IPS DF 6.9 (cell line): Measurements from ENCODE around the gene TIAM1.

Experiments used
- DNase-seq: peaks from one replicate; pipeline ENCODE4 v3.0.0-alpha.2; 2013; ENCODE audit warnings: low read depth, low spot score
- H3K27ac ChIP-seq: one replicate; pipeline ENCODE4 v1.5.1; 2013; ENCODE audit warnings: low read length, control low read depth
- H3K27me3 ChIP-seq: 2 replicates; pipeline ENCODE4 v1.6.1; 2013; ENCODE audit warnings: mild to moderate bottlenecking, low read length; ENCODE audit not compliant: control insufficient read depth, insufficient read depth
- H3K36me3 ChIP-seq: 2 replicates; pipeline ENCODE4 v1.6.1; 2013; ENCODE audit warnings: low read length; ENCODE audit not compliant: control insufficient read depth, insufficient read depth
- H3K4me1 ChIP-seq: 2 replicates; pipeline ENCODE4 v1.6.1; 2013; ENCODE audit warnings: low read length; ENCODE audit not compliant: control insufficient read depth, insufficient read depth
- H3K4me3 ChIP-seq: 2 replicates; pipeline ENCODE4 v1.5.1; 2013; ENCODE audit warnings: mild to moderate bottlenecking, low read length
- H3K9me3 ChIP-seq: 2 replicates; pipeline ENCODE4 v1.6.1; 2013; ENCODE audit warnings: low read length, inconsistent platforms; ENCODE audit not compliant: control insufficient read depth, insufficient read depth
- whole genome bisulfite sequencing: extraction: QIAGEN DNeasy Blood & Tissue Kit; methylation state at CpG from one replicate; pipeline ENCODE4 v1.1.7; 2013; ENCODE audit warnings: mixed read lengths, missing lambda C conversion rate; ENCODE audit not compliant: insufficient read length, insufficient coverage; 5-methylcytosine and 5-hydroxymethylcytosine counted together

TIAM1 gene

DNA sequence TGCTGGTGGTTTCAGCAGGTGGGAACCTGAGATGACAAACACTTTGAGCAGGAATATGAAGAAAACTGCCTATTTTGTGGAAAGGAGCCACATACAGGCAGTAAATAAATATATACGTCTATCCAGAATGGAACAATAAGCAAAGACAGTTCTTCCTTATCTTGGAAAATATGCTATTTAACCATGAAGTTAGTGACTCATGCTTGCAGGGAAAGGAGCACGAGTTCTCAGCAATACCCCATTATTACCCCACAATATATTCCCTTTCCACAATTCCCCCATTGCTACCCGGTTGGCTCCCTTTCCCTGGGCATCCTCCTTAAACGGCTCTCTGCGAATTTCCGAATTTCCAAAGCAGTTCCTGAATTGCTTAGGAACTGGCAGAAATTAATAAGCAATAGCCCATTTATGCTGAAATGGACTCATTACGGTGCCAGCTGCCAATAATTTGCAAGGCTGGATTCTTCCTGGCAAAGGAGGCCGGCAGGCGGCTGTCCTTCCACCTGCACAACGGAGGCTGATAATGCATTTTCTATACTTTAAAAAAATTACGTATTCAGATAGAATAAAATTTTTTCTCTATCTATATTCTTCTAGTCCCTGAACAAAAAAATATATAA, 65.4 kb downstream of the TIAM1 start:
- no peaks in the 10 kb centered on the region for H3K36me3 ChIP-seq
- no CpG with 5 or more reads among the region's 11 CpGs for WGBS
- no peaks in the 10 kb centered on the region for H3K4me1 ChIP-seq
- no peak overlapping the region for H3K27ac ChIP-seq
- DNase-seq: no peak
- H3K4me3 ChIP-seq: no peak overlapping the region
- no peaks in the 10 kb centered on the region for H3K9me3 ChIP-seq
- no peaks in the 10 kb centered on the region for H3K27me3 ChIP-seq

DNA sequence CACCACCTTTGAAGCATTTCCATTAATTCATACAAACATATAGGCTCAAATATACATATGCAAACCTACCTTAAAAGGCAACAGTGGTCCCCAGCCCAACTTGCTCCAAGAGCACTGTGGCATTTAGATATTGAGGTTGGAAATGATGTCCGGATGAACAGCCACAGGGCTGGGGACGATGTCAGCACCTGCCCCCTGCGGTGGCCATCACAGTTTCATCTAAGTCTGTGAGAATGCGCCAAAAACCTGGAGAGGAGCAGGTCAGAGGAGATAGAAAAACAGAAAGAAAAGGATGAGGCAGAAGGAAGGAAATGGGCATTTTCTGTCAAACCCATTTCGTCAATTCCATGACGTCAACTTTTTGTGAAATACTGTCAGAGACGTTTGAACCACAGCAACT, 67.4 kb downstream of the TIAM1 start:
- Histone ChIP-seq H3K27ac (no peak overlapping the region), H3K9me3 (no peaks in the 10 kb centered on the region), H3K4me1 (no peaks in the 10 kb centered on the region), H3K4me3 (no peak overlapping the region), H3K27me3 (no peaks in the 10 kb centered on the region), H3K36me3 (no peaks in the 10 kb centered on the region)
- no peak for DNase-seq
- WGBS: no CpG with 5 or more reads among the region's 7 CpGs

DNA sequence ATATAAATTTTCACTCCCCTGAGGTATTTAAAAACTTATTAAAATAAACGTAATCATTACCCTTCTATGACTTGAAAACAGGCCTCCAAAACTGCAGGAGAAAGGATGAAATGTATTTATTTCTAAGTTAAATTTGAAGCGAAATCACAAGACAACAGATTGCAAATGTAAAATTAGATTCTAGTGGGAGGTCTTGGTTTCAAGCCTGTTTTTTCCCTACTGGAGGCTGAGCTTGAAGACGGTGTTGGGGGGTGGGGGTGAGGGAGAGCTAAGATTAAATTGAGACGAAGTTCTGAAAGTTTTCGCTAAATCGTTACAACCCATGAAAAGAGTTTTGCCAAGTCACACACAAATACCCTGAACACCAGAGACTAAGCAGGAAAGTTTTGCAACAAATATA, 68.2 kb downstream of the TIAM1 start:
- no peak for DNase-seq
- no peak overlapping the region for H3K27ac ChIP-seq
- no peaks in the 10 kb centered on the region for H3K4me1 ChIP-seq
- H3K36me3 ChIP-seq: no peaks in the 10 kb centered on the region
- no peak overlapping the region for H3K4me3 ChIP-seq
- H3K9me3 ChIP-seq: no peaks in the 10 kb centered on the region
- no CpG with 5 or more reads among the region's 6 CpGs for WGBS
- no peaks in the 10 kb centered on the region for H3K27me3 ChIP-seq

DNA sequence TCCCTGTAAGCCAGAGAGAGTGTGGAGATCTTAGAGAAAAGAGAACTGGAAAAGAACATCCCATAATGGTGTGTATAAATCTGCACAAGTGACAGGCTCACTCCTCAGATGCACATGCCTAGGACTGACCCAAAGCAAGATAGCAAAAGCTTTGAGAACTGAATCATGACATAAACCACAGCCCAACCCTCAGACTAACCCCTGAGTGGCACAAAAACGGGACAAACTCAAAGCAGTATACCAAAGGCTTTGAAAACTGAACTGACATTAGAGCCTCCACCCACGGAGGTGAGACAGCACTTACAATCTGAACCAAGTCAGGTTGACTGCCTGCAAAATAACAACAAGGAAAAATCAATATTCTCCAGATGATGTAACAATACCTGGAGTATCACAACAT, 70.8 kb downstream of the TIAM1 start:
- no peaks in the 10 kb centered on the region for H3K9me3 ChIP-seq
- H3K4me3 ChIP-seq: no peak overlapping the region
- H3K36me3 ChIP-seq: no peaks in the 10 kb centered on the region
- no peak overlapping the region for H3K27ac ChIP-seq
- WGBS: no CpG with 5 or more reads among the region's 2 CpGs
- H3K4me1 ChIP-seq: no peaks in the 10 kb centered on the region
- no peaks in the 10 kb centered on the region for H3K27me3 ChIP-seq
- DNase-seq: no peak

DNA sequence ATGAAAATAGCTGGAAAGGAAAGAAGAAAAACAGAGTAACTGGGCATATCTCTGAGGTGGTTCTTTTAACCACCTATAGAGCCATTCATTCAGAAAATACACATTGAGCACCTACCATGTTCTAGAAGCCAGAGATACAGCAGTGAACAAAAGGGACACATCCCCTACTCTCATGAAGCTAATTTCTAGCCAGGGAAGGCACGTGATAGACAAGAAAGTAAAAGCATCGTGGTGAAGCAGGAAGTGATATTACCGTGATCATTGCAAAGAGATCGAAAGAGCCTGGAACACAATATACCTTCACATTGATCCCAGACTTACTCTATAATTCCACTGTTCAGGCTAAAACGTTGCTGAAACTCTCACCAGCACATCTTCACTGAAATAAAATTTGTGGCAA, 76.0 kb downstream of the TIAM1 start:
- Histone ChIP-seq H3K9me3 (no peaks in the 10 kb centered on the region), H3K27me3 (no peaks in the 10 kb centered on the region), H3K4me3 (no peak overlapping the region), H3K4me1 (no peaks in the 10 kb centered on the region), H3K27ac (no peak overlapping the region), H3K36me3 (no peaks in the 10 kb centered on the region; the same call in 1 of the 2 replicates)
- DNase-seq: no peak
- WGBS: no CpG with 5 or more reads among the region's 5 CpGs

DNA sequence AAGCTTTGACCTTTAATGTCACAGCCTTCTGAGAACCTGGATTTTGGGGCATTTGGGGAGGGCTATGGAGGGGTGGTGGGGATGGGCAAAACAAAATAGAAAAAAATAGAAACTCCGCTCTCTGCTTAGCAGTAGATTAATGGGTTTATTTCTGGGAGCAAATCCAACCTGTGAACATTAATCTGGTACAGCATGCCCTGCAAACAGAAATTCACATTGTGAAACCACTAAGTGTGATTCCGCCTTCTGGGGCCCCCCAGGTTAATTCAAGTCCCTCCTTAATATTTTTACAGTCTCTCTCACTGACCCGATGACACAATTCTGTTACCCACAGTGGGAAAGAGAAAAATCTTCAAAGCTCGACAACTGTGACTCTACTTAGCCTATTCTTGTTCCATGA, 76.4 kb downstream of the TIAM1 start:
- Histone ChIP-seq H3K9me3 (no peaks in the 10 kb centered on the region), H3K27me3 (no peaks in the 10 kb centered on the region), H3K36me3 (no peaks in the 10 kb centered on the region; the same call in 1 of the 2 replicates), H3K4me1 (no peaks in the 10 kb centered on the region), H3K4me3 (no peak overlapping the region), H3K27ac (no peak overlapping the region)
- no peak for DNase-seq
- WGBS: no CpG with 5 or more reads among the region's 4 CpGs

DNA sequence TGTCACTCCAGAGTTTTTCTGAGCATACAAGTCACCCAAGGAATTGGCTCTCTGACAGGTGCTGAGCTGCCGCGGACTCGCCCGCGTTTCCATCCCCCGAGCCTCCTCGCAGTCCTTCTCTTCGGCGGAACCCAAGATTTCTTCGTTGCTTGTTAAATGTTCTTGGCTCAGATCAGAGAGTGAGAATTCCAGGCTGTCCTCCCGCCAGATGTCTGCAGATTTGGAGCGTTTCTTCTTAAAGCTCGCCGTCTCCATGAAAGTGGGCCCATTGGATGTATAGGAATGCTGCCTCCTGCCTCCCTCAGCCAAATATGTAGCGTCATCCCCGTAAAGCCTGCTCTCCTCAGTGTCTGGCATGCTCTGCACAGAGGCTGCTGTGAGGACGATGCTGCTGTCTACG, 77.8 kb downstream of the TIAM1 start:
- WGBS: no CpG with 5 or more reads among the region's 18 CpGs
- Histone ChIP-seq H3K4me3 (no peak overlapping the region), H3K36me3 (no peaks in the 10 kb centered on the region; the same call in 1 of the 2 replicates), H3K27me3 (no peaks in the 10 kb centered on the region), H3K9me3 (no peaks in the 10 kb centered on the region), H3K4me1 (no peaks in the 10 kb centered on the region), H3K27ac (no peak overlapping the region)
- no peak for DNase-seq

DNA sequence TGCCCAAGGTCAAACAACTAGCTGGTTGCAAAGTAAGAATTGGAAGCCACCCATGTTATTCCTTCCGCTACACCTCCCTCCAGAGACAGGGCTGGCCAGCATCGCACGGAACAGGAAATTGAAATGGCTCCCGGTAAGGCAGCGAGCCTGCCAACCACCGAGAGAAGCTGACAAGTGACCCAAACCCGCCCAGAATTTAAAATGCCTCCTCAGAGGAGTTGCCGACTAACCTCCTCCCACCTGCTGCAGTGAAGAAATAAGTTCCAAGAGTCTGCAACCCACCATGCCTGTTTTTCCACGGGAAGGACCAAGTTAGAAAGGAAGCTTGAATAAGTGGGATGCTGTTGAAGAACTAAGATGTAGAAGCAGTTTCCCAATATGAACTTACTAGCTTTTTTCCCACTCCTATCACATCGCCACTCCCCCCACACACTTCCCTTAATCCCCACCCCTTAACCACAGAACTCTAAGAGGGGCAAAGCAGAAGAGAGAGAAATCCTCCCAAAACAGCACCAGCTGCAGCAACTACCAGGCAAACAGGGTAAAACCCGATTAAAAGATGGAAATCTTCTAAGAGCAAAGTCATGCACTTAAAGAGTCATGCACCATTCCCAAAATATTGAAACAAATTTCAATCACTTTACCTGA, 78.6 kb downstream of the TIAM1 start:
- Histone ChIP-seq H3K27ac (no peak overlapping the region), H3K4me3 (no peak overlapping the region), H3K4me1 (no peaks in the 10 kb centered on the region), H3K9me3 (no peaks in the 10 kb centered on the region), H3K27me3 (no peaks in the 10 kb centered on the region), H3K36me3 (no peaks in the 10 kb centered on the region; the same call in 1 of the 2 replicates)
- WGBS: no CpG with 5 or more reads among the region's 11 CpGs
- no peak for DNase-seq

DNA sequence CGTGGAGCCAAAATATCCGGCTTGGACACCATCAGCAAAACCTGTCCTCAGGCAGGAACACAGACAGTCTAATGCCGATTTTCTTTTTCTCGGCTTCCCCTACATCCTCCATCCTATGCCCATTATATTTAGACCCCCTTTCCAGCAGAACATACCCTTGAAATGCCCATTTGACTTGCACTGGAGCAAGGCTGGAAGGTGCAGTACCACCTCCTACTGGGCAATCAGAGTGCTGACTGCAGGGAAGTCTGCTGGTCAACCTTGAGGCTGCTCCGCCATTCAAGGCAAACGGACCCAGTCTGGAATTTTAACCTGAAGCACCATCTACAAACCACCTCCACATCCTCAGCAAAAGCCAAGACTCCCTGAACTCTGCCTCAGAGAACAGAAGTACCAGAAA, 79.5 kb downstream of the TIAM1 start:
- no peaks in the 10 kb centered on the region; the same call in 1 of the 2 replicates for H3K36me3 ChIP-seq
- no CpG with 5 or more reads among the region's 6 CpGs for WGBS
- DNase-seq: no peak

DNA sequence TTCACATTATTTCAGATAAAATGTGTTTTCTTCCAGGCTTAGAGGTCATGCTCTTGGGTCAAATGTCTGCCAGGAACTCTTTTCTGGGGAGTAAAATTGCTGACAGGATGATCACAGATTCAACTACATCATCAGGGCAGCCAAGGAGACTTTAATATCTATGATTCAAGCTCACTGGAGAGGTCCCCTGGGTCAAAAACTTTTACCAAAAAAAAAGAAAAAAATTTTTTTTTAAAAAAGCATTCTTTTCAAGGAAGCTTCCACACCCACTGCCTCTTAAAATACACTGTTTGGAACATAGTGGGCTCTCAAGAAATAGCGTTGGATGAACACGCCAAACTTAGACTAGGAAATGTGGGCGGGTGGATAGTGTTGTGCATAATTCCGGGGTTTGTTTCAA, 81.3 kb downstream of the TIAM1 start:
- Histone ChIP-seq H3K4me1 (0 out of 2 replicates have a peak, but pooled peaks cover 2% of the 10 kb centered on the region), H3K9me3 (no peaks in the 10 kb centered on the region), H3K4me3 (no peak overlapping the region), H3K27ac (no peak overlapping the region), H3K36me3 (no peaks in the 10 kb centered on the region; the same call in 1 of the 2 replicates), H3K27me3 (no peaks in the 10 kb centered on the region)
- no peak for DNase-seq
- WGBS: no CpG with 5 or more reads among the region's 4 CpGs

More for the DNA sequence above, 79.5 kb downstream of the TIAM1 start:
- H3K27ac ChIP-seq: no peak overlapping the region
- H3K4me1 ChIP-seq: no peaks in the 10 kb centered on the region
- H3K9me3 ChIP-seq: no peaks in the 10 kb centered on the region
- H3K27me3 ChIP-seq: no peaks in the 10 kb centered on the region
- no peak overlapping the region for H3K4me3 ChIP-seq

DNA sequence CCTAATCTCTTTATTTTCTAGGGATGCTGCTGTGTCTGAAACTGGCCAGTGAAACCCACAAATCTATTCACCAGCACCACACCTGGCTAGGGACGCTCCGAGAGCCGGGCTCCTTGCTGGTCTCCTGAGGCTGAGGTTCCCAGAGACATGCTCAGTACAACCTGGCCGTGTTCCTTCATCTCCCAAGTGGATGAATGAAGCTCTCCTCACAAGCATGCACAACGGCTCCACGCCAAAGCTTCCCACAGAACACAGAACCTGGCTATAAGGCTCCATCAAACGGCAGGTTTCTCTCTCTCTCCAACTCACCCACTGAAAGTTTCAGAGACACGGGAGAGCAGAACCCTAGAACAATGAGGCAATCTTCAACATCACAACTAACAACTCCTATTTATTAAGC, 82.3 kb downstream of the TIAM1 start:
- Histone ChIP-seq H3K4me1 (0 out of 2 replicates have a peak, but pooled peaks cover 2% of the 10 kb centered on the region), H3K36me3 (no peaks in the 10 kb centered on the region; the same call in 1 of the 2 replicates), H3K27me3 (no peaks in the 10 kb centered on the region), H3K9me3 (no peaks in the 10 kb centered on the region), H3K4me3 (no peak overlapping the region), H3K27ac (no peak overlapping the region)
- no peak for DNase-seq
- no CpG with 5 or more reads among the region's 8 CpGs for WGBS
